Measurements from ENCODE around the gene C2orf72. TPM values are rescaled to one million over a fixed set of nuclear protein-coding genes. Genes with fewer than 3 reads are reported as not detected.

C2orf72 gene
- total RNA-seq, 3 donors from 2014 or later, result 0.16 to 7.2 (median 1.3) TPM

DNA sequence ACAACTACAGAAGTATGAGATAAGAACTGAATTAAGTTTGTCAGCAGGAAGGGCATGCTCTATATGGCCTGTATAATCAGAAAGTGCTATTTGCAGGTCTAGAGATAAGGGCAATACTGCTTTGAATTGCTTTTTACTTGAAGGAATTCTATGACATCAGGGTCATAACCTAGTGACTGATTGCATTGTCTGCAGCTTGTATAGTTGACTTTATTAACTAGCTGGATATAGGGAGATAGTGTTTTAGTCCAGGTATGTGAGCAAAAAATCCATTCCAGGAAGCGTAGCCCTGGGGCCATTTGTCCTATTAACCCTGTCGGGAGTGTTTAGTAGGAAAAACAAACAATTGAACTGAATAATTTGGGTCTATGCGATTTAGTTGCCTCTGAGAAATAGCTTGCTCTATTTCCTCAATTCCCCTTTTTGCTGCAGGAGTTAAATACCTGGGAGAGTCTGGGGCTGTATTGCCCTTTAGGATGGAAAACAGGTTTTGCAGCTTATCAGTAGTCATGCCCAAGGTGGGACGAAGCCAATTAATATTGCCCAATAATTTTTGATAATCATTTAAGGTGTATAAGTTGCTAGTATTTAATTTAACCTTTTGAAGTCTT, 57.5 kb downstream of the C2orf72 start:
- TF ChIP-seq, protein P1, sequence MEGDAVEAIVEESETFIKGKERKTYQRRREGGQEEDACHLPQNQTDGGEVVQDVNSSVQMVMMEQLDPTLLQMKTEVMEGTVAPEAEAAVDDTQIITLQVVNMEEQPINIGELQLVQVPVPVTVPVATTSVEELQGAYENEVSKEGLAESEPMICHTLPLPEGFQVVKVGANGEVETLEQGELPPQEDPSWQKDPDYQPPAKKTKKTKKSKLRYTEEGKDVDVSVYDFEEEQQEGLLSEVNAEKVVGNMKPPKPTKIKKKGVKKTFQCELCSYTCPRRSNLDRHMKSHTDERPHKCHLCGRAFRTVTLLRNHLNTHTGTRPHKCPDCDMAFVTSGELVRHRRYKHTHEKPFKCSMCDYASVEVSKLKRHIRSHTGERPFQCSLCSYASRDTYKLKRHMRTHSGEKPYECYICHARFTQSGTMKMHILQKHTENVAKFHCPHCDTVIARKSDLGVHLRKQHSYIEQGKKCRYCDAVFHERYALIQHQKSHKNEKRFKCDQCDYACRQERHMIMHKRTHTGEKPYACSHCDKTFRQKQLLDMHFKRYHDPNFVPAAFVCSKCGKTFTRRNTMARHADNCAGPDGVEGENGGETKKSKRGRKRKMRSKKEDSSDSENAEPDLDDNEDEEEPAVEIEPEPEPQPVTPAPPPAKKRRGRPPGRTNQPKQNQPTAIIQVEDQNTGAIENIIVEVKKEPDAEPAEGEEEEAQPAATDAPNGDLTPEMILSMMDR (IDR thresholded peaks at IDR 0.05), result no peak
- no peak for TF ChIP-seq POLR2A (IDR thresholded peaks at IDR 0.05)
- no peak for TF ChIP-seq POLR2AphosphoS5 (IDR thresholded peaks at IDR 0.05)
- no peaks in the 10 kb centered on the region for H3K36me3 ChIP-seq
- no peak overlapping the region for H3K27ac ChIP-seq
- no peak overlapping the region for H3K4me3 ChIP-seq
- no peaks in the 10 kb centered on the region for H3K4me1 ChIP-seq
- H3K27me3 ChIP-seq, result no peaks in the 10 kb centered on the region
- no peak for DNase-seq (ENCODE audit: low spot score in 2 of 2)
- intact Hi-C loops (cut with DNase I; ENCODE audit: low total_unique reads), result no loop called here
- peaks cover 17 to 34% of the 10 kb centered on the region in 2 donors for H3K9me3 ChIP-seq

Other genes starting within 250 kb of the C2orf72 start
- gene ITM2C, start 172.6 kb upstream of the C2orf72 start, total RNA-seq, result 10 to 100 TPM; 24.5 to 46.2 (median 36.3) TPM
- under 1 TPM in 2 of 3 donors, not detected in 1; 0.16 to 0.44 TPM for gene GPR55, start 112.3 kb upstream of the C2orf72 start, total RNA-seq
- not detected for gene SPATA3, start 41.4 kb upstream of the C2orf72 start, total RNA-seq
- 10 to 100 TPM; 63.8 to 73.0 (median 69.2) TPM for gene PSMD1, start 19.3 kb downstream of the C2orf72 start, total RNA-seq
- gene HTR2B, start 87.5 kb downstream of the C2orf72 start, total RNA-seq, result 1 to 10 TPM in 1 of 3 donors, under 1 TPM in 2; 0.29 to 1.4 (median 0.98) TPM
- 10 to 100 TPM in 2 of 3 donors, 1 to 10 TPM in 1; 4.0 to 20.8 (median 18.0) TPM for gene ARMC9, start 161.1 kb downstream of the C2orf72 start, total RNA-seq

Measured in breast epithelium (tissue), 4 donors.